Tibial nerve (tissue), 4 donors: ENCODE data around the gene DHRS4.

Experiments used
- EP300 ChIP-seq, 2 donors: sonication (generic); formaldehyde crosslinking; IDR thresholded peaks; one replicate each; pipeline ENCODE4 v1.6.1; 2017; ENCODE audit warnings: antibody characterized with exemption in 2 of 2, mild to moderate bottlenecking in 1 of 2
- POLR2A ChIP-seq, 2 donors: fragments of 450-650 bp; IDR thresholded peaks; one replicate each; pipeline ENCODE4 v1.6.1; 2017; ENCODE audit warnings: antibody characterized with exemption in 2 of 2, mild to moderate bottlenecking in 2 of 2, moderate library complexity in 2 of 2
- TF ChIP-seq, protein P1 (sequence below), 5 experiments: fragments of 200-600 bp in 3 of 5; fragments of 450-650 bp in 2 of 5; sonication (generic) in 3 of 5; IDR thresholded peaks; one replicate each; pipeline ENCODE4 v1.5.1; 2016 to 2019; ENCODE audit warnings: antibody characterized with exemption in 5 of 5, mild to moderate bottlenecking in 3 of 5, moderate library complexity in 2 of 5

DNA sequence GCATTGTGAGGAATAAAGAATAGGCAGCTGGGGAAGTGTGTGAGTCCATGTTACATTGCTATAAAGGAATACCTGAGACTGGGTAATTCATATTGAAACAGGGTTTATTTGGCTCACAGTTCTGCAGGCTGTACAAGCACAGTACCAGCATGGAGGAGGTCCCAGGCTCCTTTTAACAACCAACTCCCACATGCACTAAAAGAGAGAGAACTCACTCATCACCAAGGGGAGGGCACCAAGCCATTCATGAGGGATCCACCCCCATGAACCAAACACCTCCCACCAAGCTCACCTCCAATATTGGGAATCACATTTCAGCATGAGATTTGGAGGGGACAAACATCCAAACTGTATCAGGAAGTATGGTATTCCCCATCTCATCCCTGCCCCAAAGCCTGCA lies 11.9 kb upstream of the DHRS4 start:
- TF ChIP-seq, protein P1, sequence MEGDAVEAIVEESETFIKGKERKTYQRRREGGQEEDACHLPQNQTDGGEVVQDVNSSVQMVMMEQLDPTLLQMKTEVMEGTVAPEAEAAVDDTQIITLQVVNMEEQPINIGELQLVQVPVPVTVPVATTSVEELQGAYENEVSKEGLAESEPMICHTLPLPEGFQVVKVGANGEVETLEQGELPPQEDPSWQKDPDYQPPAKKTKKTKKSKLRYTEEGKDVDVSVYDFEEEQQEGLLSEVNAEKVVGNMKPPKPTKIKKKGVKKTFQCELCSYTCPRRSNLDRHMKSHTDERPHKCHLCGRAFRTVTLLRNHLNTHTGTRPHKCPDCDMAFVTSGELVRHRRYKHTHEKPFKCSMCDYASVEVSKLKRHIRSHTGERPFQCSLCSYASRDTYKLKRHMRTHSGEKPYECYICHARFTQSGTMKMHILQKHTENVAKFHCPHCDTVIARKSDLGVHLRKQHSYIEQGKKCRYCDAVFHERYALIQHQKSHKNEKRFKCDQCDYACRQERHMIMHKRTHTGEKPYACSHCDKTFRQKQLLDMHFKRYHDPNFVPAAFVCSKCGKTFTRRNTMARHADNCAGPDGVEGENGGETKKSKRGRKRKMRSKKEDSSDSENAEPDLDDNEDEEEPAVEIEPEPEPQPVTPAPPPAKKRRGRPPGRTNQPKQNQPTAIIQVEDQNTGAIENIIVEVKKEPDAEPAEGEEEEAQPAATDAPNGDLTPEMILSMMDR (IDR thresholded peaks at IDR 0.05): no peak
- no peak for TF ChIP-seq EP300 (IDR thresholded peaks at IDR 0.05)
- no peak for TF ChIP-seq POLR2A (IDR thresholded peaks at IDR 0.05)
